Hematopoietic multipotent progenitor cell treated with erythropoietin and hydrocortisone succinate and interleukin-3 and kit ligand, for 8 days (in vitro differentiated cells): Measurements from ENCODE around the gene IRF8.

Experiments
- DNase-seq: peaks from one replicate; pipeline ENCODE4 v3.0.0-alpha.2; 2015

Gene IRF8

GRCh38 chr16:85915125-85915845 is 16.3 kb downstream of the IRF8 start:
- no peak for DNase-seq

GRCh38 chr16:85916141-85916890 is 17.4 kb downstream of the IRF8 start:
- peak; percentile 97 for DNase-seq

- no peak for DNase-seq
Observed at GRCh38 chr16:85917012-85917411, 18.1 kb downstream of the IRF8 start.

GRCh38 chr16:85917959-85918358 is 19.0 kb downstream of the IRF8 start:
- no peak for DNase-seq

- no peak for DNase-seq
Observed at GRCh38 chr16:85918436-85918835, 19.5 kb downstream of the IRF8 start.

- no peak for DNase-seq
Observed at GRCh38 chr16:85919271-85920267, 20.6 kb downstream of the IRF8 start.

GRCh38 chr16:85921026-85921425 is 22.1 kb downstream of the IRF8 start:
- DNase-seq = no peak

- no peak for DNase-seq
Observed at GRCh38 chr16:85923153-85924021, 24.4 kb downstream of the IRF8 start.

- DNase-seq = no peak
Observed at GRCh38 chr16:85924675-85925074, 25.7 kb downstream of the IRF8 start.

GRCh38 chr16:85926370-85926769 is 27.4 kb downstream of the IRF8 start:
- no peak for DNase-seq

- DNase-seq = no peak
Observed at GRCh38 chr16:85927371-85927770, 28.4 kb downstream of the IRF8 start.

- DNase-seq = no peak
Observed at GRCh38 chr16:85927959-85928358, 29.0 kb downstream of the IRF8 start.

- DNase-seq = no peak
Observed at GRCh38 chr16:85928401-85928820, 29.4 kb downstream of the IRF8 start.

GRCh38 chr16:85929259-85929721 is 30.3 kb downstream of the IRF8 start:
- no peak for DNase-seq

- DNase-seq = no peak
Observed at GRCh38 chr16:85930301-85930700, 31.3 kb downstream of the IRF8 start.

GRCh38 chr16:85931596-85932402 is 32.8 kb downstream of the IRF8 start:
- no peak for DNase-seq

- DNase-seq = no peak
Observed at GRCh38 chr16:85934210-85934609, 35.2 kb downstream of the IRF8 start.

GRCh38 chr16:85935391-85935973 is 36.5 kb downstream of the IRF8 start:
- DNase-seq = no peak

- no peak for DNase-seq
Observed at GRCh38 chr16:85935974-85936760, 37.2 kb downstream of the IRF8 start.

- DNase-seq = no peak
Observed at GRCh38 chr16:85936816-85937215, 37.9 kb downstream of the IRF8 start.
